H1 (cell line): Measurements from ENCODE around the gene DAZAP2. TPM values are rescaled to one million over a fixed set of nuclear protein-coding genes. Genes with fewer than 3 reads are reported as not detected.

Experiments
- CTCF ChIA-PET: fragments of 300-600 bp; sonication (Branson Sonifier 250); formaldehyde crosslinking; loops from one replicate; lab custom pipeline; 2021; ENCODE audit not compliant: partially characterized antibody; lab: Charles Lee
- POLR2A ChIA-PET: fragments of 300-600 bp; sonication (Branson Sonifier 250); formaldehyde crosslinking; loops from one replicate; lab custom pipeline; 2021; ENCODE audit warnings: inconsistent platforms; ENCODE audit not compliant: partially characterized antibody; lab: Charles Lee
- DNase-seq, 2 experiments: peaks; one replicate each; pipeline versions ENCODE4 v3.0.0 to v3.0.0-alpha.2; 2010 to 2022; ENCODE audit warnings: low spot score in 2 of 2, low read depth in 1 of 2, mixed read lengths in 1 of 2
- FAIRE-seq: peaks from 2 replicates; lab custom pipeline; 2011; peaks lifted over from hg19 to GRCh38; lab: Jason Lieb, UNC
- H2AFZ ChIP-seq: 2 replicates; pipeline ENCODE4 v1.8.1; 2012; ENCODE audit warnings: low read length, inconsistent platforms
- H2AK5ac ChIP-seq: 2 replicates; pipeline ENCODE4 v1.6.1; 2013; ENCODE audit warnings: low read depth, low read length
- H2BK120ac ChIP-seq: replicated peaks from 2 replicates; pipeline ENCODE3; 2013; ENCODE audit warnings: low read depth, low read length, inconsistent platforms
- H2BK12ac ChIP-seq: 2 replicates; pipeline ENCODE4 v1.6.1; 2013; ENCODE audit warnings: low read depth, low read length
- H2BK15ac ChIP-seq: 2 replicates; pipeline ENCODE4 v1.6.1; 2013; ENCODE audit warnings: low read length
- H2BK20ac ChIP-seq: 2 replicates; pipeline ENCODE4 v1.6.1; 2013; ENCODE audit warnings: low read length
- H2BK5ac ChIP-seq: 2 replicates; pipeline ENCODE4 v1.6.1; 2013; ENCODE audit warnings: low read depth, low read length
- H3K14ac ChIP-seq: 2 replicates; pipeline ENCODE4 v1.6.1; 2013; ENCODE audit warnings: inconsistent platforms; ENCODE audit not compliant: insufficient read length
- H3K18ac ChIP-seq: 2 replicates; pipeline ENCODE4 v1.6.1; 2013; ENCODE audit warnings: low read length; ENCODE audit errors: extremely low read depth
- H3K23ac ChIP-seq: 2 replicates; pipeline ENCODE4 v1.6.1; 2013; ENCODE audit warnings: inconsistent platforms; ENCODE audit not compliant: insufficient read length
- H3K23me2 ChIP-seq: 2 replicates; pipeline ENCODE4 v1.6.1; 2013; ENCODE audit warnings: low read depth, low read length
- H3K27ac ChIP-seq: 2 replicates; pipeline ENCODE4 v1.6.1; 2011; ENCODE audit warnings: low read depth, low read length, inconsistent platforms
- H3K27me3 ChIP-seq, 4 experiments: replicated peaks in 1 of 4; 1 replicate in 1 of 4; 2 replicates in 3 of 4; pipeline versions ENCODE4 v1.6.1 to v1.8.1; 2011 to 2013; ENCODE audit warnings: low read length in 3 of 4, mild to moderate bottlenecking in 3 of 4, inconsistent platforms in 2 of 4, mixed read lengths in 2 of 4, moderate library complexity in 1 of 4; ENCODE audit not compliant: control insufficient read depth in 3 of 4, insufficient read depth in 3 of 4; ENCODE audit errors: extremely low read depth in 1 of 4
- H3K36me3 ChIP-seq, 4 experiments: 2 replicates each; pipeline versions ENCODE4 v1.6.1 to v1.8.1; 2011 to 2013; ENCODE audit warnings: mild to moderate bottlenecking in 4 of 4, low read length in 3 of 4, moderate library complexity in 2 of 4, control low read depth in 1 of 4, inconsistent platforms in 1 of 4; ENCODE audit not compliant: insufficient read depth in 4 of 4, control insufficient read depth in 2 of 4
- H3K4ac ChIP-seq: replicated peaks from 2 replicates; pipeline ENCODE3; 2013; ENCODE audit warnings: low read length, low read depth, mixed read lengths, inconsistent platforms; ENCODE audit not compliant: insufficient read length
- H3K4me1 ChIP-seq, 4 experiments: replicated peaks in 1 of 4; 1 replicate in 1 of 4; 2 replicates in 3 of 4; pipeline versions ENCODE4 v1.6.1 to v1.8.1; 2011 to 2013; ENCODE audit warnings: low read length in 3 of 4, inconsistent platforms in 2 of 4, mixed read lengths in 1 of 4; ENCODE audit not compliant: insufficient read depth in 4 of 4, control insufficient read depth in 3 of 4
- H3K4me2 ChIP-seq, 2 experiments: 2 replicates each; pipeline versions ENCODE4 v1.6.1 to v1.8.1; 2011 to 2013; ENCODE audit warnings: low read depth in 2 of 2, low read length in 2 of 2, control low read depth in 1 of 2, inconsistent platforms in 1 of 2, mild to moderate bottlenecking in 1 of 2; ENCODE audit not compliant: insufficient read depth in 1 of 2
- H3K4me3 ChIP-seq, 4 experiments: fragments of 200-600, 300-600 bp in 1 of 4; sonication (generic), shearing (Covaris generic), sonication (Bioruptor Twin) in 1 of 4; 2 replicates each; pipeline versions ENCODE4 v1.5.1 to v1.8.1; 2011 to 2016; ENCODE audit warnings: low read length in 4 of 4, low read depth in 3 of 4, control low read depth in 2 of 4, inconsistent platforms in 2 of 4, mild to moderate bottlenecking in 2 of 4, mixed read lengths in 1 of 4, moderate library complexity in 1 of 4; ENCODE audit not compliant: insufficient read depth in 2 of 4; ENCODE audit errors: extremely low read depth in 1 of 4
- H3K56ac ChIP-seq: replicated peaks from 2 replicates; pipeline ENCODE3; 2013; ENCODE audit warnings: low read depth, mild to moderate bottlenecking, mixed read lengths, low read length, inconsistent platforms; ENCODE audit not compliant: insufficient read length
- H3K79me1 ChIP-seq: 2 replicates; pipeline ENCODE4 v1.6.1; 2013; ENCODE audit warnings: low read depth, low read length, control low read depth
- H3K79me2 ChIP-seq, 2 experiments: 2 replicates each; pipeline versions ENCODE4 v1.6.1 to v1.8.1; 2012 to 2013; ENCODE audit warnings: low read length in 2 of 2, mild to moderate bottlenecking in 2 of 2, inconsistent platforms in 1 of 2; ENCODE audit not compliant: insufficient read depth in 2 of 2, control insufficient read depth in 1 of 2
- H3K9ac ChIP-seq, 4 experiments: replicated peaks in 1 of 4; 1 replicate in 1 of 4; 2 replicates in 3 of 4; pipeline versions ENCODE4 v1.6.1 to v1.8.1; 2011 to 2013; ENCODE audit warnings: low read depth in 3 of 4, low read length in 3 of 4, control low read depth in 2 of 4, mild to moderate bottlenecking in 2 of 4, moderate library complexity in 2 of 4, inconsistent platforms in 1 of 4; ENCODE audit errors: extremely low read depth in 1 of 4
- H3K9me3 ChIP-seq, 2 experiments: 2 replicates each; pipeline versions ENCODE4 v1.6.1 to v1.8.1; 2012 to 2013; ENCODE audit warnings: mild to moderate bottlenecking in 2 of 2, moderate library complexity in 2 of 2, control low read depth in 1 of 2, inconsistent platforms in 1 of 2, low read depth in 1 of 2, low read length in 1 of 2, mixed read lengths in 1 of 2; ENCODE audit not compliant: insufficient read depth in 2 of 2
- H4K20me1 ChIP-seq, 2 experiments: replicated peaks in 1 of 2; 2 replicates each; pipeline versions ENCODE3 to v1.8.1; 2011 to 2013; ENCODE audit warnings: inconsistent platforms in 2 of 2, low read length in 2 of 2, mild to moderate bottlenecking in 1 of 2; ENCODE audit not compliant: insufficient read depth in 2 of 2, control insufficient read depth in 1 of 2
- H4K5ac ChIP-seq: 2 replicates; pipeline ENCODE4 v1.6.1; 2013; ENCODE audit warnings: low read length, low read depth, mixed read lengths, inconsistent platforms; ENCODE audit not compliant: insufficient read length
- H4K8ac ChIP-seq: 2 replicates; pipeline ENCODE4 v1.8.0; 2013; ENCODE audit warnings: mild to moderate bottlenecking, moderate library complexity, low read length, inconsistent platforms; ENCODE audit not compliant: insufficient read depth; ENCODE audit errors: extremely low read depth
- H4K91ac ChIP-seq: replicated peaks from 2 replicates; pipeline ENCODE3; 2013; ENCODE audit warnings: low read length, mixed read lengths, inconsistent platforms; ENCODE audit not compliant: insufficient read length
- ASH2L ChIP-seq: fragments of 200-600, 300-600 bp; sonication (generic); IDR thresholded peaks from one replicate; pipeline ENCODE4 v1.7.1; 2017; ENCODE audit warnings: low read length
- BRCA1 ChIP-seq: IDR thresholded peaks from 2 replicates; pipeline ENCODE4 v1.6.1; 2012; ENCODE audit warnings: low read depth, low read length, improper control_type of control experiment
- CREB1 ChIP-seq: IDR thresholded peaks from 2 replicates; pipeline ENCODE4 v1.6.1; 2012; ENCODE audit warnings: inconsistent platforms
- CTBP2 ChIP-seq: IDR thresholded peaks from 2 replicates; pipeline ENCODE4 v1.7.0; 2011; ENCODE audit warnings: borderline replicate concordance, mild to moderate bottlenecking, moderate library complexity, mixed read lengths, low read length; ENCODE audit not compliant: insufficient read depth, insufficient read length
- GABPA ChIP-seq: IDR thresholded peaks from 2 replicates; pipeline ENCODE4 v1.6.1; 2011; ENCODE audit warnings: mild to moderate bottlenecking, low read length, moderate library complexity, borderline replicate concordance; ENCODE audit not compliant: insufficient read depth
- KDM1A ChIP-seq: fragments of 200-600, 300-600 bp; sonication (generic); IDR thresholded peaks from 2 replicates; pipeline ENCODE4 v1.7.1; 2016; ENCODE audit warnings: mild to moderate bottlenecking, low read length, borderline replicate concordance
- PHF8 ChIP-seq: fragments of 200-600 bp; sonication (generic); conservative IDR thresholded peaks from 2 replicates; pipeline ENCODE4 v1.7.1; 2012; ENCODE audit warnings: low read depth, mild to moderate bottlenecking, inconsistent platforms, low read length, moderate library complexity
- SP4 ChIP-seq: IDR thresholded peaks from 2 replicates; pipeline ENCODE4 v1.6.1; 2012; ENCODE audit warnings: low read length, inconsistent platforms
- SUZ12 ChIP-seq: fragments of 200-600 bp; sonication (generic); IDR thresholded peaks from 2 replicates; pipeline ENCODE4 v1.6.1; 2012; ENCODE audit warnings: mild to moderate bottlenecking, inconsistent platforms, low read length, moderate library complexity, mixed read lengths
- TAF7 ChIP-seq: optimal IDR thresholded peaks from 2 replicates; pipeline ENCODE3; 2011; ENCODE audit warnings: low read depth, mild to moderate bottlenecking, inconsistent platforms, low read length, moderate library complexity, borderline replicate concordance
- WGBS, 2 experiments: shearing (Covaris generic) in 1 of 2; methylation state at CpG; one replicate each; pipeline versions ENCODE4 v1.1.6 to v1.1.7; 2013 to 2015; ENCODE audit warnings: low lambda C conversion rate in 2 of 2, mixed read lengths in 2 of 2, inconsistent platforms in 1 of 2, low coverage in 1 of 2, missing lambda C conversion rate in 1 of 2; ENCODE audit not compliant: insufficient replicate concordance in 2 of 2, insufficient coverage in 1 of 2, insufficient read length in 1 of 2; ENCODE audit errors: extremely low coverage in 1 of 2, missing lambda C conversion rate in 1 of 2; 5-methylcytosine and 5-hydroxymethylcytosine counted together
- polyA plus RNA-seq, 7 experiments: library from polyadenylated mRNA; depleted of rRNA in 3 of 7; stranded (reverse) in 5 of 7; unstranded in 2 of 7; fragments of >200 nt in 5 of 7; fragments of 200-250 nt in 2 of 7; gene quantifications; 1 replicate in 5 of 7; 2 replicates in 1 of 7; 4 replicates in 1 of 7; pipeline versions ENCODE4 v1.2.1 to v1.2.3, GENCODE V29; 2011 to 2013; ENCODE audit warnings: missing spikeins in 2 of 7, mixed read lengths in 2 of 7
- total RNA-seq: library from RNA; stranded (reverse); fragmentation: NEBNext Ultra II Directional; extraction: Animal tissue kit (Norgen Biotek cat#: 25700); gene quantifications from 2 replicates; pipeline ENCODE4 v1.2.1, GENCODE V29; 2021
- TF ChIP-seq, protein P1 (sequence below), 3 experiments: IDR thresholded peaks; 1 replicate in 2 of 3; 2 replicates in 1 of 3; pipeline versions ENCODE4 v1.5.1 to v1.6.1; 2011; ENCODE audit warnings: low read length in 3 of 3, mild to moderate bottlenecking in 3 of 3, inconsistent platforms in 2 of 3, low read depth in 1 of 3, moderate library complexity in 1 of 3; ENCODE audit not compliant: insufficient read depth in 1 of 3; ENCODE audit errors: control extremely low read depth in 1 of 3

Gene DAZAP2
- total and polyA plus RNA-seq, 2 of the 8 experiments (the other 6 are each of a cell fraction or from before 2014, with no cell fraction given): 27.1 to 77.2 TPM

DNA sequence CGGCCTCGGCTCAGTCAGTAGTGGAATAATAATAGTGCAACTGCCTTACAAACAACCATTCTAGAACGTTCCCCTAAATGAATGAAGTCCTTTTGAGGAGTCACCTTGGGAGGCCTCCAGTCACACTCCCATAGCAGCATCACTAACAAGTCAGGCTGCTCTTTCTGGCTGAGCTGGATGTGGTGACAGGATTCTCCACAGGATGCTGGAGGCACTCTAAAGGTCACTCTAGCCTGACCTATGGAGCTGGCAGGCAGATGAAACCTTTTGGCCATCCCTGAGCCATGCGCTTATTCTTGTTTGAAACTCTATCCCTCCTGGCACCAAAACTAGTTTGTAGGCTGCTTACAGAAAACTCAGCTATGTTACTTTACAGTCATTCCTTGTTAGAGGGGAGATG lies 47.8 kb upstream of the DAZAP2 start:
- POLR2A ChIA-PET: interaction anchor here (0.6 to 1.2 kb wide), 4 partner anchors 13 to 142 kb away, joined by 3 to 4 read pairs (median 4); partner anchors contain the start of gene CSRNP2
- Histone ChIP-seq H2BK15ac (no peak overlapping the region), H3K56ac (no peak overlapping the region), H3K4ac (no peak overlapping the region), H2AFZ (no peak overlapping the region), H4K91ac (no peak overlapping the region), H3K4me3 (no peak overlapping the region), H3K27me3 (no peaks in the 10 kb centered on the region; a peak in 1 of 7 replicates), H3K4me2 (no peak overlapping the region), H4K8ac (no peak overlapping the region), H3K79me2 (no peaks in the 10 kb centered on the region), H2AK5ac (no peak overlapping the region), H3K9ac (no peak overlapping the region), H3K4me1 (no peaks in the 10 kb centered on the region), H2BK5ac (no peak overlapping the region; the same call in 1 of the 2 replicates), H2BK120ac (no peak overlapping the region), H3K9me3 (no peaks in the 10 kb centered on the region), H3K36me3 (no peaks in the 10 kb centered on the region), H2BK12ac (no peak overlapping the region), H3K14ac (no peak overlapping the region), H4K20me1 (no peaks in the 10 kb centered on the region), H3K23me2 (no peaks in the 10 kb centered on the region), H3K18ac (no peak overlapping the region), H4K5ac (no peak overlapping the region), H2BK20ac (no peak overlapping the region), H3K79me1 (no peaks in the 10 kb centered on the region), H3K27ac (no peak overlapping the region), H3K23ac (no peak overlapping the region)
- CTCF ChIA-PET: interaction anchor here (0.6 to 1.9 kb wide), 2 partner anchors 129 to 150 kb away, joined by 3 to 4 read pairs; no protein-coding TSS in a partner anchor
- DNase-seq: no peak
- no peak for FAIRE-seq
- 90% methylated on average over 4 of the region's 4 CpGs; no CpG with 5 or more reads in 1 of the 2 experiments for whole genome bisulfite sequencing, 2 experiments
- TF ChIP-seq TAF7 (no peak), KDM1A (no peak), SUZ12 (no peak), SP4 (no peak), CTBP2 (no peak), PHF8 (no peak), ASH2L (no peak), BRCA1 (no peak), CREB1 (no peak), GABPA (no peak)
- TF ChIP-seq, protein P1, sequence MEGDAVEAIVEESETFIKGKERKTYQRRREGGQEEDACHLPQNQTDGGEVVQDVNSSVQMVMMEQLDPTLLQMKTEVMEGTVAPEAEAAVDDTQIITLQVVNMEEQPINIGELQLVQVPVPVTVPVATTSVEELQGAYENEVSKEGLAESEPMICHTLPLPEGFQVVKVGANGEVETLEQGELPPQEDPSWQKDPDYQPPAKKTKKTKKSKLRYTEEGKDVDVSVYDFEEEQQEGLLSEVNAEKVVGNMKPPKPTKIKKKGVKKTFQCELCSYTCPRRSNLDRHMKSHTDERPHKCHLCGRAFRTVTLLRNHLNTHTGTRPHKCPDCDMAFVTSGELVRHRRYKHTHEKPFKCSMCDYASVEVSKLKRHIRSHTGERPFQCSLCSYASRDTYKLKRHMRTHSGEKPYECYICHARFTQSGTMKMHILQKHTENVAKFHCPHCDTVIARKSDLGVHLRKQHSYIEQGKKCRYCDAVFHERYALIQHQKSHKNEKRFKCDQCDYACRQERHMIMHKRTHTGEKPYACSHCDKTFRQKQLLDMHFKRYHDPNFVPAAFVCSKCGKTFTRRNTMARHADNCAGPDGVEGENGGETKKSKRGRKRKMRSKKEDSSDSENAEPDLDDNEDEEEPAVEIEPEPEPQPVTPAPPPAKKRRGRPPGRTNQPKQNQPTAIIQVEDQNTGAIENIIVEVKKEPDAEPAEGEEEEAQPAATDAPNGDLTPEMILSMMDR (IDR thresholded peaks at IDR 0.05; ENCODE audit: control extremely low read depth in 1 of 3, insufficient read depth in 1 of 3, low read depth in 1 of 3, low read length in 3 of 3): no peak
